Endothelial cell of umbilical vein (primary cell): ENCODE data around the gene UGT1A9. TPM values are rescaled to one million over a fixed set of nuclear protein-coding genes. Genes with fewer than 3 reads are reported as not detected.

Experiments
- BruUV-seq: library from RNA; stranded (reverse); fragments of 400-500 nt; replicated peaks from 2 replicates; lab custom pipeline; 2021; lab: Mats Ljungman, UMichigan
- CTCF ChIA-PET: fragments of 300-600, 350-600 bp; sonication (Branson Sonifier 250); formaldehyde crosslinking; loops from one replicate; lab custom pipeline; 2021; ENCODE audit warnings: antibody characterized with exemption, inconsistent platforms; lab: Charles Lee
- POLR2A ChIA-PET: fragments of 300-600, 350-600 bp; sonication (Branson Sonifier 250); formaldehyde crosslinking; loops from one replicate; lab custom pipeline; 2021; ENCODE audit warnings: antibody characterized with exemption, inconsistent platforms; lab: Charles Lee
- DNase-seq: peaks from one replicate; pipeline ENCODE4 v3.0.0-alpha.2; 2011; ENCODE audit warnings: low read depth, low spot score
- FAIRE-seq: peaks from 2 replicates; lab custom pipeline; 2011; peaks lifted over from hg19 to GRCh38; lab: Jason Lieb, UNC
- H2AFZ ChIP-seq: 2 replicates; pipeline ENCODE4 v1.6.0; 2012; ENCODE audit warnings: low read depth, low read length, control low read depth, inconsistent platforms
- H3K27ac ChIP-seq: 2 replicates; pipeline ENCODE4 v1.5.1; 2011; ENCODE audit warnings: low read depth, mild to moderate bottlenecking, control low read depth, low read length, moderate library complexity; ENCODE audit not compliant: insufficient read depth
- H3K27me3 ChIP-seq, 2 experiments: 2 replicates each; pipeline versions ENCODE4 v1.6.0 to v1.6.1; 2011; ENCODE audit warnings: low read length in 2 of 2, mixed read lengths in 1 of 2; ENCODE audit not compliant: control insufficient read depth in 2 of 2, insufficient read depth in 2 of 2
- H3K36me3 ChIP-seq, 2 experiments: 2 replicates in 1 of 2; 3 replicates in 1 of 2; pipeline ENCODE4 v1.5.1; 2011; ENCODE audit warnings: low read length in 2 of 2, mild to moderate bottlenecking in 1 of 2, moderate library complexity in 1 of 2; ENCODE audit not compliant: control insufficient read depth in 2 of 2, insufficient read depth in 2 of 2; ENCODE audit errors: extremely low read depth in 1 of 2
- H3K4me1 ChIP-seq: 3 replicates; pipeline ENCODE4 v1.5.1; 2011; ENCODE audit warnings: mild to moderate bottlenecking, low read length; ENCODE audit not compliant: control insufficient read depth, insufficient read depth; ENCODE audit errors: extremely low read depth
- H3K4me2 ChIP-seq: 2 replicates; pipeline ENCODE4 v1.6.1; 2011; ENCODE audit warnings: low read length, control low read depth, mixed read lengths; ENCODE audit not compliant: insufficient read depth
- H3K4me3 ChIP-seq, 3 experiments: fragments of 200-600 bp in 1 of 3; sonication (generic), shearing (Covaris generic) in 1 of 3; replicated peaks in 1 of 3; 2 replicates each; pipeline ENCODE4 v1.5.1; 2011 to 2016; ENCODE audit warnings: control low read depth in 3 of 3, low read length in 3 of 3, mild to moderate bottlenecking in 2 of 3, inconsistent platforms in 1 of 3, low read depth in 1 of 3, moderate library complexity in 1 of 3; ENCODE audit not compliant: insufficient read depth in 1 of 3
- H3K79me2 ChIP-seq: 2 replicates; pipeline ENCODE4 v1.6.0; 2012; ENCODE audit warnings: low read length, inconsistent platforms; ENCODE audit not compliant: control insufficient read depth, insufficient read depth
- H3K9ac ChIP-seq: replicated peaks from 2 replicates; pipeline ENCODE3; 2011; ENCODE audit warnings: low read length, control low read depth; ENCODE audit not compliant: insufficient read depth; ENCODE audit errors: extremely low read depth
- H3K9me1 ChIP-seq: replicated peaks from 3 replicates; pipeline ENCODE4 v1.6.0; 2011; ENCODE audit warnings: mild to moderate bottlenecking, low read length; ENCODE audit not compliant: control insufficient read depth, insufficient read depth; ENCODE audit errors: extremely low read depth
- H3K9me3 ChIP-seq: replicated peaks from 2 replicates; pipeline ENCODE4 v1.5.1; 2012; ENCODE audit warnings: low read length, inconsistent platforms; ENCODE audit not compliant: control insufficient read depth, insufficient read depth
- H4K20me1 ChIP-seq: replicated peaks from 2 replicates; pipeline ENCODE3; 2011; ENCODE audit warnings: mild to moderate bottlenecking, low read length; ENCODE audit not compliant: control insufficient read depth, insufficient read depth; ENCODE audit errors: extremely low read depth
- EZH2 ChIP-seq: IDR thresholded peaks from 2 replicates; pipeline ENCODE4 v1.6.1; 2012; ENCODE audit warnings: borderline replicate concordance, low read depth, mild to moderate bottlenecking, moderate library complexity, low read length, inconsistent platforms; ENCODE audit not compliant: severe bottlenecking
- FOS ChIP-seq: IDR thresholded peaks from 2 replicates; pipeline ENCODE4 v1.6.1; 2011; ENCODE audit warnings: mild to moderate bottlenecking, low read length, moderate library complexity, borderline replicate concordance; ENCODE audit not compliant: insufficient read depth
- GATA2 ChIP-seq: IDR thresholded peaks from 2 replicates; pipeline ENCODE4 v1.7.0; 2011; ENCODE audit warnings: low read depth, mild to moderate bottlenecking, moderate library complexity, mixed read lengths, low read length; ENCODE audit not compliant: insufficient read length, insufficient read depth
- JUN ChIP-seq: IDR thresholded peaks from 2 replicates; pipeline ENCODE4 v1.6.1; 2011; ENCODE audit warnings: borderline replicate concordance, low read depth; ENCODE audit not compliant: insufficient read length, insufficient read depth
- MAX ChIP-seq: IDR thresholded peaks from 2 replicates; pipeline ENCODE4 v1.6.1; 2011; ENCODE audit not compliant: insufficient read depth, insufficient read length
- MYC ChIP-seq: IDR thresholded peaks from one replicate; pipeline ENCODE4 v1.6.1; 2011; ENCODE audit warnings: mild to moderate bottlenecking, low read depth, low read length
- POLR2A ChIP-seq: IDR thresholded peaks from 2 replicates; pipeline ENCODE4 v1.6.1; 2012; ENCODE audit warnings: low read depth, mild to moderate bottlenecking, control low read depth, low read length
- POLR2AphosphoS5 ChIP-seq: IDR thresholded peaks from 2 replicates; pipeline ENCODE4 v1.6.1; 2012; ENCODE audit warnings: low read depth, mild to moderate bottlenecking, control low read depth, low read length, moderate library complexity; ENCODE audit not compliant: insufficient read depth
- dilution Hi-C: fragments of 300-500 bp; cut with MboI; formaldehyde crosslinking; loops from one replicate; pipeline ENCODE4 v1.15.0; 2019; ENCODE audit warnings: low sequenced_read_pairs; ENCODE audit not compliant: extremely low pct_ligation_motif_present
- intact Hi-C: fragments of 100-400 bp; cut with micrococcal nuclease; formaldehyde crosslinking; loops from one replicate; pipeline ENCODE4 v1.10.0; 2022
- polyA plus RNA-seq, 4 experiments: library from polyadenylated mRNA; depleted of rRNA in 3 of 4; stranded (reverse) in 3 of 4; unstranded in 1 of 4; fragments of >200 nt; gene quantifications; 2 replicates each; pipeline versions ENCODE4 v1.2.1 to v1.2.3, GENCODE V29; 2011 to 2012; ENCODE audit warnings: missing spikeins in 1 of 4
- total RNA-seq: library from RNA; stranded (reverse); gene quantifications from 2 replicates; pipeline ENCODE4 v1.2.3, GENCODE V29; 2021

UGT1A9 gene
- total and polyA plus RNA-seq, 2 donors (not counting 3 experiments of a cell fraction or from before 2014, with no cell fraction given), result not detected

- Histone ChIP-seq H4K20me1 (no peaks in the 10 kb centered on the region), H3K4me2 (peak overlapping the region; percentile 31), H3K9me3 (no peaks in the 10 kb centered on the region), H3K79me2 (no peaks in the 10 kb centered on the region), H3K9ac (peak overlapping the region; percentile 17), H3K4me1 (peaks cover 17% of the 10 kb centered on the region), H3K27me3 (no peaks in the 10 kb centered on the region), H3K9me1 (no peaks in the 10 kb centered on the region), H2AFZ (no peak overlapping the region), H3K27ac (peak overlapping the region; percentile 68), H3K36me3 (no peaks in the 10 kb centered on the region), H3K4me3 (no peak overlapping the region)
- TF ChIP-seq JUN, result peak; percentile 21
- no peak for TF ChIP-seq EZH2
- TF ChIP-seq POLR2A, result peak; percentile 29
- TF ChIP-seq MAX, result no peak
- TF ChIP-seq GATA2, result peak; percentile 25
- no peak for TF ChIP-seq FOS
- no peak for TF ChIP-seq MYC
- no peak for TF ChIP-seq POLR2AphosphoS5
- FAIRE-seq, result peak; percentile 90
- ChIA-PET CTCF (interaction anchor here (1.0 to 1.5 kb wide), 3 partner anchors 18 to 276 kb away, joined by 3 to 4 read pairs (median 3); no protein-coding TSS in a partner anchor), POLR2A (no interaction called here)
- dilution Hi-C loops (no loop called here), intact Hi-C loops (loop anchor here (1.0 kb wide), 1 partner anchor 11 kb away; no protein-coding TSS in a partner anchor)
- DNase-seq, result peak; percentile 97
- BruUV-seq, result no TSS peak
Observed at GRCh38 chr2:233689501-233689900, 17.8 kb downstream of the UGT1A9 start.
